Nephron (organoid): Measurements from ENCODE around the gene RIPOR1.

Experiments used
- H3K27ac Mint-ChIP-seq, 3 experiments: 2 replicates each; pipeline ENCODE4 v1.8.0; 2020; ENCODE audit warnings: mixed read lengths in 3 of 3, mild to moderate bottlenecking in 2 of 3, moderate library complexity in 1 of 3
- H3K27me3 Mint-ChIP-seq: 2 replicates; pipeline ENCODE4 v1.8.0; 2021; ENCODE audit warnings: low read depth, mild to moderate bottlenecking, moderate library complexity, mixed read lengths
- H3K36me3 Mint-ChIP-seq: 2 replicates; pipeline ENCODE4 v1.8.0; 2020; ENCODE audit warnings: low read depth, mixed read lengths
- H3K4me1 Mint-ChIP-seq: 2 replicates; pipeline ENCODE4 v1.8.0; 2020; ENCODE audit warnings: mixed read lengths
- H3K4me3 Mint-ChIP-seq, 3 experiments: 2 replicates each; pipeline ENCODE4 v1.8.0; 2020; ENCODE audit warnings: mild to moderate bottlenecking in 3 of 3, mixed read lengths in 3 of 3, moderate library complexity in 2 of 3
- H3K9me3 Mint-ChIP-seq: 2 replicates; pipeline ENCODE4 v1.8.0; 2020; ENCODE audit warnings: mixed read lengths
- CTCF ChIP-seq, 3 experiments: fragments of 200-600 bp; sonication (generic); IDR thresholded peaks; one replicate each; pipeline ENCODE4 v1.5.0; 2021; ENCODE audit warnings: antibody characterized with exemption in 3 of 3; ENCODE audit not compliant: unreplicated experiment in 3 of 3

The RIPOR1 gene

GRCh38 chr16:67541391-67542263, 13.0 kb downstream of the RIPOR1 start:
- peaks cover 42% of the 10 kb centered on the region for H3K36me3 Mint-ChIP-seq
- TF ChIP-seq CTCF (IDR thresholded peaks at IDR 0.05; ENCODE audit: unreplicated experiment in 3 of 3): no peak
- peaks cover 6% of the 10 kb centered on the region for H3K4me1 Mint-ChIP-seq
- peak overlapping the region in 1 of 3 experiments; percentile 38 for H3K4me3 Mint-ChIP-seq
- no peak overlapping the region for H3K27ac Mint-ChIP-seq
- peaks cover 21% of the 10 kb centered on the region for H3K27me3 Mint-ChIP-seq
- H3K9me3 Mint-ChIP-seq: no peaks in the 10 kb centered on the region

GRCh38 chr16:67542464-67542863, 13.8 kb downstream of the RIPOR1 start:
- Mint-ChIP-seq H3K9me3 (no peaks in the 10 kb centered on the region), H3K4me3 (peak overlapping the region in 2 of 3 experiments; percentile 6 to 66), H3K27ac (peak overlapping the region in 1 of 3 experiments; percentile 36), H3K4me1 (no peaks in the 10 kb centered on the region), H3K36me3 (peaks cover 43% of the 10 kb centered on the region), H3K27me3 (peaks cover 14% of the 10 kb centered on the region)
- TF ChIP-seq CTCF (IDR thresholded peaks at IDR 0.05; ENCODE audit: unreplicated experiment in 3 of 3): no peak

- TF ChIP-seq CTCF (IDR thresholded peaks at IDR 0.05; ENCODE audit: unreplicated experiment in 3 of 3): no peak
- no peak overlapping the region for H3K4me3 Mint-ChIP-seq
- H3K27me3 Mint-ChIP-seq: peaks cover 14% of the 10 kb centered on the region
- H3K9me3 Mint-ChIP-seq: no peaks in the 10 kb centered on the region
- H3K27ac Mint-ChIP-seq: no peak overlapping the region
- H3K4me1 Mint-ChIP-seq: no peaks in the 10 kb centered on the region
- H3K36me3 Mint-ChIP-seq: peaks cover 46% of the 10 kb centered on the region
Measured at GRCh38 chr16:67543036-67543435, 14.4 kb downstream of the RIPOR1 start.

- no peak overlapping the region for H3K27ac Mint-ChIP-seq
- H3K36me3 Mint-ChIP-seq: peaks cover 46% of the 10 kb centered on the region
- no peaks in the 10 kb centered on the region for H3K9me3 Mint-ChIP-seq
- peaks cover 14% of the 10 kb centered on the region for H3K27me3 Mint-ChIP-seq
- no peaks in the 10 kb centered on the region for H3K4me1 Mint-ChIP-seq
- no peak for TF ChIP-seq CTCF (IDR thresholded peaks at IDR 0.05; ENCODE audit: unreplicated experiment in 3 of 3)
- H3K4me3 Mint-ChIP-seq: no peak overlapping the region
Measured at GRCh38 chr16:67543582-67543981, 15.0 kb downstream of the RIPOR1 start.

- H3K36me3 Mint-ChIP-seq: peaks cover 40% of the 10 kb centered on the region
- H3K27ac Mint-ChIP-seq: no peak overlapping the region
- no peaks in the 10 kb centered on the region for H3K4me1 Mint-ChIP-seq
- no peaks in the 10 kb centered on the region for H3K9me3 Mint-ChIP-seq
- no peak for TF ChIP-seq CTCF (IDR thresholded peaks at IDR 0.05; ENCODE audit: unreplicated experiment in 3 of 3)
- H3K27me3 Mint-ChIP-seq: peaks cover 6% of the 10 kb centered on the region
- no peak overlapping the region for H3K4me3 Mint-ChIP-seq
Measured at GRCh38 chr16:67544329-67544841, 15.8 kb downstream of the RIPOR1 start.
